ENCODE data around the gene SERINC3. TPM values are rescaled to one million over a fixed set of nuclear protein-coding genes. Genes with fewer than 3 reads are reported as not detected.

Gene SERINC3
- total and polyA plus RNA-seq, 2 of the 13 experiments (the other 11 are each of a cell fraction or from before 2014, with no cell fraction given), result 82.0 to 226 TPM

DNA sequence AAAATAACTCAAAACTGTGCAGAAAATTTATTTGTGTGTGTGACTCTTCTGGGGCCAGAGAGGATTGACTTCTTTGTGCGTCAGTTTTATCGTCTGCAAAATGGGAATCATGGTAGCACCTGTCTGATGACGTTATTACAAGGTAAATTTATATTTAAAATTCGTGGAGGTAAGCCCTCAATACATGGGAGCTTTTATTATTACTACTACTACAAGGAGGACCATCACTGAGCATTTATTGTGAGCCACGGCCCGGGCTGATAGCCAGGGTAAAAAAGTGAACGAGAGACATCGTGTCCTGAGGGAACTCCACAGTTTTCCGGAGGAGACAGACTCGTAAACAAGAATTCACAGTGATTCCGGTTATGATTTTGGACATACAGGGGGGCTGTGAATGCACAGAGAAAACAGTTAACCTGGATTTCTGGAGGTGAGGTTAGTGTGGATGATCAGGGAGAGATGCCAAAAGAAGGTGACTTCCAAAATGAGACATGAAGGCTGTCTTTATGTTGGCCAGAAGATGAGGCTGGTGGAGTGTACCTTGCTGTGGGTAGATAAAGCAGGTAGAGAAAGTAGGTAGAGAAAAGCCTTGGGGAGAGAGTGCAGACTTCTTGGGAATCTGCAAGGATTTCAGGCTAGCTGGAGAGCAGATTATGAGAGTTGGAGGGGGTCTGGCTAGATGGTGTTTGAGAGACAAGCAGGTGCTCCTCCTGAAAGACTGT lies 10.6 kb upstream of the SERINC3 start (continued):
- TF ChIP-seq, protein P1, sequence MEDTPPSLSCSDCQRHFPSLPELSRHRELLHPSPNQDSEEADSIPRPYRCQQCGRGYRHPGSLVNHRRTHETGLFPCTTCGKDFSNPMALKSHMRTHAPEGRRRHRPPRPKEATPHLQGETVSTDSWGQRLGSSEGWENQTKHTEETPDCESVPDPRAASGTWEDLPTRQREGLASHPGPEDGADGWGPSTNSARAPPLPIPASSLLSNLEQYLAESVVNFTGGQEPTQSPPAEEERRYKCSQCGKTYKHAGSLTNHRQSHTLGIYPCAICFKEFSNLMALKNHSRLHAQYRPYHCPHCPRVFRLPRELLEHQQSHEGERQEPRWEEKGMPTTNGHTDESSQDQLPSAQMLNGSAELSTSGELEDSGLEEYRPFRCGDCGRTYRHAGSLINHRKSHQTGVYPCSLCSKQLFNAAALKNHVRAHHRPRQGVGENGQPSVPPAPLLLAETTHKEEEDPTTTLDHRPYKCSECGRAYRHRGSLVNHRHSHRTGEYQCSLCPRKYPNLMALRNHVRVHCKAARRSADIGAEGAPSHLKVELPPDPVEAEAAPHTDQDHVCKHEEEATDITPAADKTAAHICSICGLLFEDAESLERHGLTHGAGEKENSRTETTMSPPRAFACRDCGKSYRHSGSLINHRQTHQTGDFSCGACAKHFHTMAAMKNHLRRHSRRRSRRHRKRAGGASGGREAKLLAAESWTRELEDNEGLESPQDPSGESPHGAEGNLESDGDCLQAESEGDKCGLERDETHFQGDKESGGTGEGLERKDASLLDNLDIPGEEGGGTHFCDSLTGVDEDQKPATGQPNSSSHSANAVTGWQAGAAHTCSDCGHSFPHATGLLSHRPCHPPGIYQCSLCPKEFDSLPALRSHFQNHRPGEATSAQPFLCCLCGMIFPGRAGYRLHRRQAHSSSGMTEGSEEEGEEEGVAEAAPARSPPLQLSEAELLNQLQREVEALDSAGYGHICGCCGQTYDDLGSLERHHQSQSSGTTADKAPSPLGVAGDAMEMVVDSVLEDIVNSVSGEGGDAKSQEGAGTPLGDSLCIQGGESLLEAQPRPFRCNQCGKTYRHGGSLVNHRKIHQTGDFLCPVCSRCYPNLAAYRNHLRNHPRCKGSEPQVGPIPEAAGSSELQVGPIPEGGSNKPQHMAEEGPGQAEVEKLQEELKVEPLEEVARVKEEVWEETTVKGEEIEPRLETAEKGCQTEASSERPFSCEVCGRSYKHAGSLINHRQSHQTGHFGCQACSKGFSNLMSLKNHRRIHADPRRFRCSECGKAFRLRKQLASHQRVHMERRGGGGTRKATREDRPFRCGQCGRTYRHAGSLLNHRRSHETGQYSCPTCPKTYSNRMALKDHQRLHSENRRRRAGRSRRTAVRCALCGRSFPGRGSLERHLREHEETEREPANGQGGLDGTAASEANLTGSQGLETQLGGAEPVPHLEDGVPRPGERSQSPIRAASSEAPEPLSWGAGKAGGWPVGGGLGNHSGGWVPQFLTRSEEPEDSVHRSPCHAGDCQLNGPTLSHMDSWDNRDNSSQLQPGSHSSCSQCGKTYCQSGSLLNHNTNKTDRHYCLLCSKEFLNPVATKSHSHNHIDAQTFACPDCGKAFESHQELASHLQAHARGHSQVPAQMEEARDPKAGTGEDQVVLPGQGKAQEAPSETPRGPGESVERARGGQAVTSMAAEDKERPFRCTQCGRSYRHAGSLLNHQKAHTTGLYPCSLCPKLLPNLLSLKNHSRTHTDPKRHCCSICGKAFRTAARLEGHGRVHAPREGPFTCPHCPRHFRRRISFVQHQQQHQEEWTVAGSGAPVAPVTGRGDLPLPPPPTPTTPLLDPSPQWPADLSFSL (CRISPR knock-in tag; IDR thresholded peaks at IDR 0.05), result no peak
- TF ChIP-seq ZNF496 (CRISPR knock-in tag; IDR thresholded peaks at IDR 0.05; ENCODE audit: insufficient replicate concordance) (no peak), ERF (CRISPR knock-in tag; IDR thresholded peaks at IDR 0.05) (0 out of 2 replicates have a peak, but pooled peaks have one; percentile 3), ZNF33B (CRISPR knock-in tag; IDR thresholded peaks at IDR 0.05) (no peak), ZNF766 (CRISPR knock-in tag; IDR thresholded peaks at IDR 0.05; ENCODE audit: borderline replicate concordance) (no peak), ZFP36L1 (CRISPR knock-in tag; IDR thresholded peaks at IDR 0.05) (0 out of 2 replicates have a peak, but pooled peaks have one; percentile 1), ZSCAN20 (CRISPR knock-in tag; IDR thresholded peaks at IDR 0.05; ENCODE audit: borderline replicate concordance) (no peak), RAD51 (IDR thresholded peaks at IDR 0.05; ENCODE audit: borderline replicate concordance) (no peak), MTF2 (CRISPR knock-in tag; IDR thresholded peaks at IDR 0.05; ENCODE audit: borderline replicate concordance) (0 out of 2 replicates have a peak, but pooled peaks have one; percentile 13), SRSF9 (IDR thresholded peaks at IDR 0.05; ENCODE audit: borderline replicate concordance, insufficient read depth, low read depth, low read length, poor library complexity, severe bottlenecking) (no peak), ZKSCAN8 (CRISPR knock-in tag; IDR thresholded peaks at IDR 0.05; ENCODE audit: borderline replicate concordance) (no peak), AKAP8 (CRISPR knock-in tag; IDR thresholded peaks at IDR 0.05) (no peak)
- TF ChIP-seq, protein P2, sequence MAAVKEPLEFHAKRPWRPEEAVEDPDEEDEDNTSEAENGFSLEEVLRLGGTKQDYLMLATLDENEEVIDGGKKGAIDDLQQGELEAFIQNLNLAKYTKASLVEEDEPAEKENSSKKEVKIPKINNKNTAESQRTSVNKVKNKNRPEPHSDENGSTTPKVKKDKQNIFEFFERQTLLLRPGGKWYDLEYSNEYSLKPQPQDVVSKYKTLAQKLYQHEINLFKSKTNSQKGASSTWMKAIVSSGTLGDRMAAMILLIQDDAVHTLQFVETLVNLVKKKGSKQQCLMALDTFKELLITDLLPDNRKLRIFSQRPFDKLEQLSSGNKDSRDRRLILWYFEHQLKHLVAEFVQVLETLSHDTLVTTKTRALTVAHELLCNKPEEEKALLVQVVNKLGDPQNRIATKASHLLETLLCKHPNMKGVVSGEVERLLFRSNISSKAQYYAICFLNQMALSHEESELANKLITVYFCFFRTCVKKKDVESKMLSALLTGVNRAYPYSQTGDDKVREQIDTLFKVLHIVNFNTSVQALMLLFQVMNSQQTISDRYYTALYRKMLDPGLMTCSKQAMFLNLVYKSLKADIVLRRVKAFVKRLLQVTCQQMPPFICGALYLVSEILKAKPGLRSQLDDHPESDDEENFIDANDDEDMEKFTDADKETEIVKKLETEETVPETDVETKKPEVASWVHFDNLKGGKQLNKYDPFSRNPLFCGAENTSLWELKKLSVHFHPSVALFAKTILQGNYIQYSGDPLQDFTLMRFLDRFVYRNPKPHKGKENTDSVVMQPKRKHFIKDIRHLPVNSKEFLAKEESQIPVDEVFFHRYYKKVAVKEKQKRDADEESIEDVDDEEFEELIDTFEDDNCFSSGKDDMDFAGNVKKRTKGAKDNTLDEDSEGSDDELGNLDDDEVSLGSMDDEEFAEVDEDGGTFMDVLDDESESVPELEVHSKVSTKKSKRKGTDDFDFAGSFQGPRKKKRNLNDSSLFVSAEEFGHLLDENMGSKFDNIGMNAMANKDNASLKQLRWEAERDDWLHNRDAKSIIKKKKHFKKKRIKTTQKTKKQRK (IDR thresholded peaks at IDR 0.05; ENCODE audit: low read length), result no peak
- TF ChIP-seq, protein P3, sequence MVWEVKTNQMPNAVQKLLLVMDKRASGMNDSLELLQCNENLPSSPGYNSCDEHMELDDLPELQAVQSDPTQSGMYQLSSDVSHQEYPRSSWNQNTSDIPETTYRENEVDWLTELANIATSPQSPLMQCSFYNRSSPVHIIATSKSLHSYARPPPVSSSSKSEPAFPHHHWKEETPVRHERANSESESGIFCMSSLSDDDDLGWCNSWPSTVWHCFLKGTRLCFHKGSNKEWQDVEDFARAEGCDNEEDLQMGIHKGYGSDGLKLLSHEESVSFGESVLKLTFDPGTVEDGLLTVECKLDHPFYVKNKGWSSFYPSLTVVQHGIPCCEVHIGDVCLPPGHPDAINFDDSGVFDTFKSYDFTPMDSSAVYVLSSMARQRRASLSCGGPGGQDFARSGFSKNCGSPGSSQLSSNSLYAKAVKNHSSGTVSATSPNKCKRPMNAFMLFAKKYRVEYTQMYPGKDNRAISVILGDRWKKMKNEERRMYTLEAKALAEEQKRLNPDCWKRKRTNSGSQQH (CRISPR knock-in tag; IDR thresholded peaks at IDR 0.05; ENCODE audit: low read depth), result no peak
